ENCODE results near the gene HTR1E. TPM values are rescaled to one million over a fixed set of nuclear protein-coding genes. Genes with fewer than 3 reads are reported as not detected.

HTR1E gene
- total and polyA plus RNA-seq, 2 of the 8 experiments (the other 6 are each of a cell fraction or from before 2014, with no cell fraction given), result 0.09 TPM; not detected in 1

- no peak for TF ChIP-seq SIX5 (IDR thresholded peaks at IDR 0.05; ENCODE audit: low read depth, low read length)
- no peak for TF ChIP-seq RBBP5 (IDR thresholded peaks at IDR 0.05; ENCODE audit: borderline replicate concordance, low read depth, low read length)
- no peak for TF ChIP-seq BCL11A (IDR thresholded peaks at IDR 0.05; ENCODE audit: low read depth in 2 of 2, low read length in 2 of 2)
- no peak for TF ChIP-seq BRCA1 (IDR thresholded peaks at IDR 0.05; ENCODE audit: low read depth, low read length)
- no peak for TF ChIP-seq EZH2 (IDR thresholded peaks at IDR 0.05; ENCODE audit: low read depth, low read length, severe bottlenecking)
- TF ChIP-seq POLR2AphosphoS5 (IDR thresholded peaks at IDR 0.05; ENCODE audit: low read depth, low read length), result no peak
- TF ChIP-seq HDAC6 (IDR thresholded peaks at IDR 0.05; ENCODE audit: low read depth, low read length), result no peak
- no peak for TF ChIP-seq PHF8 (conservative IDR thresholded peaks at IDR 0.05; ENCODE audit: low read depth, low read length)
- TF ChIP-seq JUND (IDR thresholded peaks at IDR 0.05; ENCODE audit: low read length), result no peak
- no peak for TF ChIP-seq TAF1 (IDR thresholded peaks at IDR 0.05; ENCODE audit: low read depth, low read length)
- TF ChIP-seq SP1 (IDR thresholded peaks at IDR 0.05; ENCODE audit: low read depth, low read length), result no peak
- TF ChIP-seq SUZ12 (IDR thresholded peaks at IDR 0.05; ENCODE audit: low read length), result no peak
- no peak for TF ChIP-seq SIRT6 (IDR thresholded peaks at IDR 0.05; ENCODE audit: low read length)
- no peak for TF ChIP-seq JUN (IDR thresholded peaks at IDR 0.05; ENCODE audit: low read depth, low read length)
- no peak for TF ChIP-seq CBX8 (IDR thresholded peaks at IDR 0.05; ENCODE audit: borderline replicate concordance, low read depth, low read length)
- no peak for TF ChIP-seq TCF12 (IDR thresholded peaks at IDR 0.05; ENCODE audit: low read depth, low read length)
- no peak for TF ChIP-seq KDM4A (IDR thresholded peaks at IDR 0.05; ENCODE audit: low read depth, low read length, severe bottlenecking)
- TF ChIP-seq FOSL1 (IDR thresholded peaks at IDR 0.05; ENCODE audit: insufficient read depth, low read depth, low read length), result no peak
These were observed 26.0 kb downstream of the HTR1E start (continued) for GRCh38 chr6:86963352-86963751.
